ENCODE measurements around the gene MPP3. TPM values are rescaled to one million over a fixed set of nuclear protein-coding genes. Genes with fewer than 3 reads are reported as not detected.

The MPP3 gene
- total and polyA plus RNA-seq, 2 of the 4 experiments (the other 2 are of a cell fraction) = 5.7 to 11.9 TPM

- H3K9ac ChIP-seq (ENCODE audit: low read depth, low read length) = no peak overlapping the region
- WGBS, 2 experiments (ENCODE audit: extremely low coverage in 2 of 2, insufficient read length in 1 of 2) = 100% methylated on average over 3 of the region's 12 CpGs; no CpG with 5 or more reads in 1 of the 2 experiments
- no peaks in the 10 kb centered on the region for H4K20me1 ChIP-seq (ENCODE audit: insufficient read depth, low read length)
- no peak overlapping the region for H3K56ac ChIP-seq (ENCODE audit: extremely low read depth, insufficient read depth, low read length)
- H2BK120ac ChIP-seq (ENCODE audit: low read depth, low read length) = no peak overlapping the region
- H2BK5ac ChIP-seq (ENCODE audit: low read depth, low read length, poor library complexity, severe bottlenecking) = no peak overlapping the region
- TF ChIP-seq FOS (IDR thresholded peaks at IDR 0.05; ENCODE audit: low read depth, low read length) = no peak
- no peak for TF ChIP-seq MAFK (IDR thresholded peaks at IDR 0.05; ENCODE audit: low read depth, low read length)
- TF ChIP-seq USF2 (IDR thresholded peaks at IDR 0.05; ENCODE audit: low read depth, low read length) = no peak
- TF ChIP-seq BHLHE40 (IDR thresholded peaks at IDR 0.05; ENCODE audit: low read depth, low read length) = no peak
- TF ChIP-seq MAZ (IDR thresholded peaks at IDR 0.05; ENCODE audit: borderline replicate concordance, low read depth, low read length) = no peak
- H3K18ac ChIP-seq (ENCODE audit: low read depth, low read length) = no peak overlapping the region
- no peak overlapping the region for H4K91ac ChIP-seq (ENCODE audit: insufficient read depth, low read depth, low read length)
- no peak overlapping the region for H4K8ac ChIP-seq (ENCODE audit: low read depth in 2 of 2, low read length in 2 of 2)
- no peak overlapping the region for H2AK9ac ChIP-seq (replicated peaks; ENCODE audit: low read depth, low read length, poor library complexity)
- H3K4me1 ChIP-seq (ENCODE audit: control insufficient read depth, insufficient read depth, low read length) = peaks cover 6% of the 10 kb centered on the region
- peaks cover 4% of the 10 kb centered on the region; the same call in 1 of the 2 replicates for H3K9me1 ChIP-seq (ENCODE audit: insufficient read depth, low read length)
- intact Hi-C loops (cut with micrococcal nuclease) (no loop called here), in situ Hi-C loops (cut with MboI; ENCODE audit: low sequenced_read_pairs) (no loop called here), dilution Hi-C loops (cut with HindIII; ENCODE audit: low sequenced_read_pairs, unreplicated experiment) (no loop called here)
- ATAC-seq (ENCODE audit: low read depth) = no peak
- no peak overlapping the region for H3K4me3 ChIP-seq (ENCODE audit: insufficient read depth, low read depth, low read length)
- CTCF ChIA-PET = no interaction called here
- H3K79me1 ChIP-seq (ENCODE audit: low read depth in 1 of 2, low read length in 2 of 2) = peaks cover 0 to 34% of the 10 kb centered on the region in 2 experiments; a peak in 3 of 4 replicates
- H2BK15ac ChIP-seq (ENCODE audit: low read depth, low read length) = no peak overlapping the region
- POLR2A ChIA-PET (ENCODE audit: unreplicated experiment) = no interaction called here
- no peaks in the 10 kb centered on the region for H3K27me3 ChIP-seq (ENCODE audit: control insufficient read depth, insufficient read depth, low read length)
- no peak overlapping the region for H3K4me2 ChIP-seq (ENCODE audit: low read depth, low read length)
- no peaks in the 10 kb centered on the region for H3K9me3 ChIP-seq (ENCODE audit: control insufficient read depth, insufficient read depth, low read length)
- H3K23ac ChIP-seq (ENCODE audit: low read depth, low read length) = no peak overlapping the region
- H3K14ac ChIP-seq (replicated peaks; ENCODE audit: low read depth, low read length) = no peak overlapping the region
- no peak overlapping the region for H3K27ac ChIP-seq (ENCODE audit: insufficient read depth, low read length)
- H3K36me3 ChIP-seq (ENCODE audit: control insufficient read depth, insufficient read depth, low read length) = peaks cover 29% of the 10 kb centered on the region
- H3K4ac ChIP-seq (ENCODE audit: low read depth, low read length) = no peak overlapping the region
- no peak overlapping the region for H4K5ac ChIP-seq (ENCODE audit: low read depth, low read length)
- BruUV-seq (replicated peaks) = no TSS peak
- no peak overlapping the region for H2AFZ ChIP-seq (replicated peaks; ENCODE audit: low read length, poor library complexity)
- DNase-seq = no peak
- no peak overlapping the region for H2AK5ac ChIP-seq (ENCODE audit: low read depth, low read length)
- H2BK20ac ChIP-seq (ENCODE audit: low read depth, low read length) = no peak overlapping the region
Observed at GRCh38 chr17:43825567-43825966, 7.4 kb downstream of the MPP3 start.
